ENCODE results near the gene SAE1.

Gene SAE1

GRCh38 chr19:47253970-47254369, 123.3 kb downstream of the SAE1 start:
- DNase-seq (ENCODE audit: low read depth): no peak
- no peak for TF ChIP-seq CTCF (conservative IDR thresholded peaks at IDR 0.05; ENCODE audit: low read length)
- H3K4me3 ChIP-seq (ENCODE audit: low read length): no peak overlapping the region

- no peak for TF ChIP-seq CTCF (conservative IDR thresholded peaks at IDR 0.05; ENCODE audit: low read length)
- H3K4me3 ChIP-seq (ENCODE audit: low read length): peak within 1 kb of the TSS; percentile 85
- peak; percentile 96 for DNase-seq (ENCODE audit: low read depth)
Observed at GRCh38 chr19:47255879-47256692, 125.5 kb downstream of the SAE1 start, which contains the start of gene CCDC9. Gene CCDC9, plus strand, starts transcription at chr19:47256525. Its CDS starts 1,876 bp downstream, at chr19:47258401.

- H3K4me3 ChIP-seq (ENCODE audit: low read length): peak overlapping the region; percentile 85
- no peak for TF ChIP-seq CTCF (conservative IDR thresholded peaks at IDR 0.05; ENCODE audit: low read length)
- peak; percentile 99 for DNase-seq (ENCODE audit: low read depth)
Observed at GRCh38 chr19:47256693-47257410, 126.2 kb downstream of the SAE1 start.

- no peak for TF ChIP-seq CTCF (conservative IDR thresholded peaks at IDR 0.05; ENCODE audit: low read length)
- H3K4me3 ChIP-seq (ENCODE audit: low read length): peak overlapping the region; percentile 80
- DNase-seq (ENCODE audit: low read depth): no peak
Observed at GRCh38 chr19:47257411-47258169, 127.0 kb downstream of the SAE1 start.

- no peak for DNase-seq (ENCODE audit: low read depth)
- peak overlapping the region; percentile 80 for H3K4me3 ChIP-seq (ENCODE audit: low read length)
- no peak for TF ChIP-seq CTCF (conservative IDR thresholded peaks at IDR 0.05; ENCODE audit: low read length)
Observed at GRCh38 chr19:47258434-47258833, 127.8 kb downstream of the SAE1 start.

GRCh38 chr19:47258895-47259555, 128.4 kb downstream of the SAE1 start:
- H3K4me3 ChIP-seq (ENCODE audit: low read length): peak overlapping the region; percentile 80
- no peak for TF ChIP-seq CTCF (conservative IDR thresholded peaks at IDR 0.05; ENCODE audit: low read length)
- DNase-seq (ENCODE audit: low read depth): no peak

All from AG10803 (cell line).